Measurements from ENCODE around the gene STAMBP. TPM values are rescaled to one million over a fixed set of nuclear protein-coding genes. Genes with fewer than 3 reads are reported as not detected.

Gene STAMBP
- total RNA-seq, 2 experiments from 2014 or later = 38.9 to 42.1 TPM

GRCh38 chr2:73908689-73909652 is 80.2 kb downstream of the STAMBP start:
- H3K27ac Mint-ChIP-seq = no peak overlapping the region
- no peak overlapping the region for H3K4me3 Mint-ChIP-seq
- POLR2A ChIA-PET = interaction anchor here (1.1 kb wide), 1 partner anchor 80 kb away, joined by 9 read pairs; no protein-coding TSS in a partner anchor
- H3K9me3 Mint-ChIP-seq = no peaks in the 10 kb centered on the region
- H3K27me3 Mint-ChIP-seq = no peaks in the 10 kb centered on the region
- DNase-seq (no peak), ATAC-seq (ENCODE audit: low read depth) (no peak)
- peaks cover 4% of the 10 kb centered on the region for H3K4me1 Mint-ChIP-seq
- no peaks in the 10 kb centered on the region for H3K36me3 Mint-ChIP-seq

- DNase-seq (no peak), ATAC-seq (ENCODE audit: low read depth) (no peak)
- H3K9me3 Mint-ChIP-seq = no peaks in the 10 kb centered on the region
- H3K27ac Mint-ChIP-seq = no peak overlapping the region
- POLR2A ChIA-PET = interaction anchor here (1.7 kb wide), 1 partner anchor 16 kb away, joined by 9 read pairs; no protein-coding TSS in a partner anchor
- H3K27me3 Mint-ChIP-seq = no peaks in the 10 kb centered on the region
- no peaks in the 10 kb centered on the region for H3K36me3 Mint-ChIP-seq
- H3K4me1 Mint-ChIP-seq = peaks cover 10% of the 10 kb centered on the region
- H3K4me3 Mint-ChIP-seq = no peak overlapping the region
These were observed 82.2 kb downstream of the STAMBP start for GRCh38 chr2:73910873-73911547.

GRCh38 chr2:73911548-73912208 is 82.9 kb downstream of the STAMBP start:
- H3K4me3 Mint-ChIP-seq = no peak overlapping the region
- POLR2A ChIA-PET = no interaction called here
- ATAC-seq (ENCODE audit: low read depth) (no peak), DNase-seq (no peak)
- H3K36me3 Mint-ChIP-seq = no peaks in the 10 kb centered on the region
- H3K4me1 Mint-ChIP-seq = peaks cover 10% of the 10 kb centered on the region
- H3K27me3 Mint-ChIP-seq = no peaks in the 10 kb centered on the region
- no peak overlapping the region for H3K27ac Mint-ChIP-seq
- H3K9me3 Mint-ChIP-seq = no peaks in the 10 kb centered on the region

GRCh38 chr2:73913414-73914054 is 84.8 kb downstream of the STAMBP start:
- ATAC-seq (ENCODE audit: low read depth) (no peak), DNase-seq (no peak)
- Mint-ChIP-seq H3K27ac (no peak overlapping the region), H3K36me3 (no peaks in the 10 kb centered on the region), H3K9me3 (no peaks in the 10 kb centered on the region), H3K27me3 (no peaks in the 10 kb centered on the region), H3K4me1 (peaks cover 10% of the 10 kb centered on the region), H3K4me3 (no peak overlapping the region)
- POLR2A ChIA-PET = no interaction called here

- H3K4me3 Mint-ChIP-seq = no peak overlapping the region
- peaks cover 10% of the 10 kb centered on the region for H3K4me1 Mint-ChIP-seq
- DNase-seq (no peak), ATAC-seq (ENCODE audit: low read depth) (no peak)
- no peaks in the 10 kb centered on the region for H3K36me3 Mint-ChIP-seq
- POLR2A ChIA-PET = interaction anchor here (0.6 to 0.7 kb wide), 2 partner anchors 24 to 71 kb away, joined by 3 to 4 read pairs; no protein-coding TSS in a partner anchor
- no peaks in the 10 kb centered on the region for H3K9me3 Mint-ChIP-seq
- no peak overlapping the region for H3K27ac Mint-ChIP-seq
- no peaks in the 10 kb centered on the region for H3K27me3 Mint-ChIP-seq
These were observed 85.9 kb downstream of the STAMBP start for GRCh38 chr2:73914667-73915066.

GRCh38 chr2:73915437-73915993 is 86.8 kb downstream of the STAMBP start:
- POLR2A ChIA-PET = no interaction called here

GRCh38 chr2:73916666-73917065 is 87.9 kb downstream of the STAMBP start:
- Mint-ChIP-seq H3K27ac (no peak overlapping the region), H3K36me3 (no peaks in the 10 kb centered on the region), H3K27me3 (no peaks in the 10 kb centered on the region), H3K4me3 (no peak overlapping the region), H3K9me3 (no peaks in the 10 kb centered on the region), H3K4me1 (peaks cover 11% of the 10 kb centered on the region)
- POLR2A ChIA-PET = no interaction called here
- ATAC-seq (ENCODE audit: low read depth) (no peak), DNase-seq (no peak)

More at GRCh38 chr2:73915437-73915993, 86.8 kb downstream of the STAMBP start:
- H3K4me1 Mint-ChIP-seq = peaks cover 10% of the 10 kb centered on the region
- ATAC-seq (ENCODE audit: low read depth) (no peak), DNase-seq (no peak)
- H3K4me3 Mint-ChIP-seq = no peak overlapping the region
- no peaks in the 10 kb centered on the region for H3K9me3 Mint-ChIP-seq
- H3K36me3 Mint-ChIP-seq = no peaks in the 10 kb centered on the region
- no peaks in the 10 kb centered on the region for H3K27me3 Mint-ChIP-seq
- no peak overlapping the region for H3K27ac Mint-ChIP-seq

GRCh38 chr2:73917296-73917695 is 88.5 kb downstream of the STAMBP start:
- DNase-seq (no peak), ATAC-seq (ENCODE audit: low read depth) (no peak)
- Mint-ChIP-seq H3K36me3 (no peaks in the 10 kb centered on the region), H3K27me3 (no peaks in the 10 kb centered on the region), H3K27ac (no peak overlapping the region), H3K9me3 (no peaks in the 10 kb centered on the region), H3K4me1 (peaks cover 11% of the 10 kb centered on the region), H3K4me3 (no peak overlapping the region)
- POLR2A ChIA-PET = interaction anchor here (0.6 kb wide), 1 partner anchor 213 kb away, joined by 6 read pairs; no protein-coding TSS in a partner anchor

- H3K27ac Mint-ChIP-seq = no peak overlapping the region
- H3K4me3 Mint-ChIP-seq = no peak overlapping the region
These were observed 89.0 kb downstream of the STAMBP start for GRCh38 chr2:73917696-73918207.

GRCh38 chr2:73918856-73919255 is 90.1 kb downstream of the STAMBP start:
- Mint-ChIP-seq H3K4me1 (peaks cover 23% of the 10 kb centered on the region), H3K9me3 (no peaks in the 10 kb centered on the region), H3K27ac (no peak overlapping the region), H3K36me3 (no peaks in the 10 kb centered on the region), H3K4me3 (no peak overlapping the region), H3K27me3 (no peaks in the 10 kb centered on the region)
- ATAC-seq (ENCODE audit: low read depth) (no peak), DNase-seq (no peak)
- POLR2A ChIA-PET = no interaction called here

More at GRCh38 chr2:73917696-73918207, 89.0 kb downstream of the STAMBP start:
- POLR2A ChIA-PET = interaction anchor here (0.6 kb wide), 1 partner anchor 212 kb away, joined by 6 read pairs; no protein-coding TSS in a partner anchor
- peaks cover 14% of the 10 kb centered on the region for H3K4me1 Mint-ChIP-seq
- ATAC-seq (ENCODE audit: low read depth) = no peak
- DNase-seq = no peak
- H3K9me3 Mint-ChIP-seq = no peaks in the 10 kb centered on the region
- H3K27me3 Mint-ChIP-seq = no peaks in the 10 kb centered on the region
- no peaks in the 10 kb centered on the region for H3K36me3 Mint-ChIP-seq

GRCh38 chr2:73919596-73920228 is 91.0 kb downstream of the STAMBP start:
- DNase-seq = no peak
- POLR2A ChIA-PET = interaction anchor here (0.9 kb wide), 1 partner anchor 13 kb away, joined by 3 read pairs; no protein-coding TSS in a partner anchor
- ATAC-seq (ENCODE audit: low read depth) = no peak
- Mint-ChIP-seq H3K27me3 (no peaks in the 10 kb centered on the region), H3K27ac (no peak overlapping the region), H3K4me1 (peaks cover 25% of the 10 kb centered on the region), H3K36me3 (no peaks in the 10 kb centered on the region), H3K4me3 (no peak overlapping the region), H3K9me3 (no peaks in the 10 kb centered on the region)
